Measurements from ENCODE around the gene HEG1.

DNA sequence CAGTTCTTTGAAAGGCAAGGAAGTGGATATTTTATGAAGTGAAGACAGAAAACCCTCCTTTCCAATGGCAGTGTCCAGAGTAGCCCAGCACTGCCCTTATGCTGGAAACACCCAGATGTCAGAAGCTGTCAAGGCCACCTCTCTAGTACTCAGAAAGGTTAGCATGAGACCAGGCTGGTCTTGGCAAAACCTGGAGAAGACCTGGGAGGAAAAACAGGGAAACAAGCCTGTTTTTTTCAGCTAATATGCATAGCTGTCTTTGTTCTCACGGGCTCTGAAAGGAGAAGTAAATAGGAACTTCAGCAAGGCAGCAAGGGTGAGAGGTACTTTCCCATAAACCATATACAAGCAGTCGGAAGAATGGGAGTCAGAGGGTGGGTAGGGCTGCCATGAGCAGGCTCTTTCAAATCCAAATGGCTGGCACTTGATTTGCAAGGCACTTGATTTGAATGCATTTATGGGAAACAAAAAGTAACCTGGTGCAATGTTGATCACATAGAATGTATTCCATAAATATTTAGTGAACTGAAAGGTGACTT lies 55.8 kb downstream of the HEG1 start:
- TF ChIP-seq, protein P1, sequence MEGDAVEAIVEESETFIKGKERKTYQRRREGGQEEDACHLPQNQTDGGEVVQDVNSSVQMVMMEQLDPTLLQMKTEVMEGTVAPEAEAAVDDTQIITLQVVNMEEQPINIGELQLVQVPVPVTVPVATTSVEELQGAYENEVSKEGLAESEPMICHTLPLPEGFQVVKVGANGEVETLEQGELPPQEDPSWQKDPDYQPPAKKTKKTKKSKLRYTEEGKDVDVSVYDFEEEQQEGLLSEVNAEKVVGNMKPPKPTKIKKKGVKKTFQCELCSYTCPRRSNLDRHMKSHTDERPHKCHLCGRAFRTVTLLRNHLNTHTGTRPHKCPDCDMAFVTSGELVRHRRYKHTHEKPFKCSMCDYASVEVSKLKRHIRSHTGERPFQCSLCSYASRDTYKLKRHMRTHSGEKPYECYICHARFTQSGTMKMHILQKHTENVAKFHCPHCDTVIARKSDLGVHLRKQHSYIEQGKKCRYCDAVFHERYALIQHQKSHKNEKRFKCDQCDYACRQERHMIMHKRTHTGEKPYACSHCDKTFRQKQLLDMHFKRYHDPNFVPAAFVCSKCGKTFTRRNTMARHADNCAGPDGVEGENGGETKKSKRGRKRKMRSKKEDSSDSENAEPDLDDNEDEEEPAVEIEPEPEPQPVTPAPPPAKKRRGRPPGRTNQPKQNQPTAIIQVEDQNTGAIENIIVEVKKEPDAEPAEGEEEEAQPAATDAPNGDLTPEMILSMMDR (conservative IDR thresholded peaks at IDR 0.05; ENCODE audit: low read depth, low read length), result no peak
- no peak for TF ChIP-seq EZH2 (IDR thresholded peaks at IDR 0.05; ENCODE audit: low read length, unreplicated experiment)
